Activated T-helper 1 cell treated with Interleukin-2 at 50 U/mL for 16 hours (primary cell): ENCODE results near the gene IRS2.

Source experiments
- DNase-seq: peaks from one replicate; pipeline ENCODE4 v3.0.0-alpha.2; 2020; ENCODE audit warnings: low read depth

The IRS2 gene

DNA sequence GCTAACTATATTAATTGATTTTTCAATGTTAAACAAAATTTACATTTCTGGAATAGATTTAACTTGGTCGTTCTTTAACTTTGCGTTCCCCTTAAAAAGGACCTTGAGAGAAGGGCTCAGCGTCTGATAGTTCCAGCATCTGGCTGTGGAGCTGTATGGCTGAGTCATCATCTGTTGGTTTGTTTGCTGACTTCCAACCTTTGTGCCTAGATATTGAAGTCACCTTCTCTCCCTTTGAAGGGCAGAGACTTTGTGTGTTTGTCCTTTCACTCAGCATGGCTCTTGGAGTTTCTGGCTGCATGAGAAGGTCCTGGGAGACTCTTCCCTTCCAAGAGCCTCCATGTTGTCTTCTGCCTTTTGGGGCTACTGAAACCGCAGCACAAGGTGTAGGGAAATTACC is 16.6 kb upstream of the IRS2 start:
- no peak for DNase-seq

DNA sequence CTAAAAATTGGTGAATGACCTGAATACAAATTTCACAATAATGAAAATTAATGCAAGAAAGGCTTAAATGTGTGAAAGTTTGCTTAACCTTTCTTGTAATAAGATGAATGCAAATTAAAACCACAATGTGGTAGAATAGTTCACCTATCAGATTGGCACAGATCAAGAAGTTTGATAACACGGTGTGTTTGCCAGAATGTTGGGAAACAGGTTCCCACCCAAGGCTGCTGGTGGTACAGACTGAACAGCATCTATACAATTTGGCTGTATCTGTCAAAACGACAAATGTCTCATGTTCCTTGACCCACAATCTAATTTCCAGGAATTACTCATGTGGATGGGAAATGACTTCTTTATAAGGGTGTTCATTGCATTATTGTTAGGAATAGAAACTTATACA is 8.6 kb upstream of the IRS2 start:
- DNase-seq, result no peak

DNA sequence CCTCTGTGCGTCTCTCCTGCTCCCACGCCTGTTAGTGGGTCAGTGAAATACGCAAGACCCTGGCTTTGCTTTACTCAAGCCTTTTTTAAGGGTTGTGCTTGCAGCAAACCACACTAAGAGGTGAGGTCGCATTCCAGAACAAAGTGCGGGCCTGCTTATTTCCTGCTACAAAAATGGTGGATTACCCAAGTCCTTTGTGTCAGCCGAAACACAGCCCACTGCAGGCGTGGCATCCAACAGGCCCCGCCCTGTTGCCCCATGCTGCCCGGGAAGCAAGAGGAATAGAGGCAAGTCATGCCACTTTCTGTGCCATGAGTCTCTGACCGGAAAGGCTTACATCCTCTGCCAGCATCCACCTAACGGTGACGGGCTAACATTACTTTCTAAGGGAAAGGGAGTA is 7.7 kb upstream of the IRS2 start:
- no peak for DNase-seq

DNA sequence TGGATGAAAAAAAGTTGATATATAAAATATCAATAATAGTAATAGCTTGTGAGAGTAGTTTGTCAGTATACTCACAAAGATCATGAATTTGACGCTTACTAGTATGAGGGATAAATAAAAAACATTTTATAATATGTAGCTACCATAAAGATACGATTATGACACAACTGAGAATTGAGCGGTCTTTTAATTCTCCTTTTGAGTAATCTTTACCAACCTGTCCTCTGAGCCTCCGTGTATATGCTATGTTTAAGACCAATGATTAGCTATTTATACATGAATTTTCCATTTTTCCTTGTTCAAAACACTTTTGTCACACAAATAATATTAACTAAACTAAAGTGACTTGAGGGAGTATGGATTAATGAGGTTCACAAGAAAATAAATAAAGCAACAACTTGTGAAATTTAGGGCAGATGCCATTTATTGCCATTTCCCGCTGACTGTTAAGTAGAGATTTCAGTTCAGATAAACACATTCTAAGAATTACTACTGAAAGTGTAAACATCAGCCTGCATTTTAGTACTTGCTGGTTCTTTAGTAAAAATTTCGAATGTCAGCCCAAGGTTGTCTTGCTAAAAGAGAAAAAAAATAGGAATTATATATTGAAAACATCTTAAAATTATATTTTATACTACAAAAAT is 6.2 kb upstream of the IRS2 start:
- no peak for DNase-seq

DNA sequence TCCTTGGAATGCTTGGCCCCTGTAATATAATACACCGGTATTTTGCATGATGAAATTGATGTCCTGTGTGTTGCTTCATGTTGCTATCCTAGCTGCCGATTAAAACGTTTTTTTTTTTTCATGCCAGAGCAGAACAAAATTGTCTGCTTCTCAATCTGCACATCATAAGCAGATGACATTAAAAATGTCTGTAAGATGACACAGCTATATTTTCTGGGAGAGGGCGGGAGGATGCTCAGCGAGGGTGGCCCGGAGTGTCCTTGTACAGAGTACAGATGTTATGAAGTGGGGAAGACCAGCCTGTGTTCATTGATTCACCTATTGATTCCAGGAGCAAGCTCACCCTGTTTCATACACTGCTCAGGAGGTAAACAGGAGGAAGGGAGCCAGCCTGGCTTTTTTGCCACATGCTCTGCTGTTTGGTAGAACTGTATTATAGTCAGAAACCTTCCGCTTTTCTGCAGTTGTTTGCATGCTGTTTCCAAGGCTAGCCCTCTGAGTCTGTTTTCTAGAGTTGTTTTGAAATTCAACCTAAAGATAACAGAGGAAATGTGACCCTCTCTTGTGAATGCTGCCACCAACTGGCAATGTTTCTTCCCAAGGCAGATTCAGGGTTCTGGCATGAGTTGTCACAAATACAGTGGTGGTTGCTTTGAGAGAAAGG is 4.7 kb upstream of the IRS2 start:
- DNase-seq, result no peak

- DNase-seq, result no peak
These were observed 3.7 kb upstream of the IRS2 start for GRCh38 chr13:109790086-109790485.

DNA sequence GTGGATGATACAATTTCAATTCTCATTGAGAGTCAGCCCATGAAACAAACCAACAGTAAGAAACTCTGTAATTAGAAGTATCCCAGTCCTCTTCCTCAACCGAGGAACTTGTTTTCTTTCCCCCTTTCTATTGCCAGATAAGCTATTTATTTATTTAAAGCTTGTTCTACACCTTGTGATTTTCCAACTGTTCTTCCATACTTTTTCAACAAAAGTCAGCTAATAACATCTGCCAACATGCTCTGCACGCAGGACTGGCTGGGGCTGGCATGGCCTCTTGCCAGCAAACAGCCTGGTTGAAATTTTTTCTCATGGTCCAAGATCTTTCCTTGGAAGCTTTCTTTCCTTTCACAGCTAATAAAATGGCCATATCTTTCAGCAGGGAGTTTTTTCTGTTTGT is 2.9 kb upstream of the IRS2 start:
- DNase-seq, result no peak

DNA sequence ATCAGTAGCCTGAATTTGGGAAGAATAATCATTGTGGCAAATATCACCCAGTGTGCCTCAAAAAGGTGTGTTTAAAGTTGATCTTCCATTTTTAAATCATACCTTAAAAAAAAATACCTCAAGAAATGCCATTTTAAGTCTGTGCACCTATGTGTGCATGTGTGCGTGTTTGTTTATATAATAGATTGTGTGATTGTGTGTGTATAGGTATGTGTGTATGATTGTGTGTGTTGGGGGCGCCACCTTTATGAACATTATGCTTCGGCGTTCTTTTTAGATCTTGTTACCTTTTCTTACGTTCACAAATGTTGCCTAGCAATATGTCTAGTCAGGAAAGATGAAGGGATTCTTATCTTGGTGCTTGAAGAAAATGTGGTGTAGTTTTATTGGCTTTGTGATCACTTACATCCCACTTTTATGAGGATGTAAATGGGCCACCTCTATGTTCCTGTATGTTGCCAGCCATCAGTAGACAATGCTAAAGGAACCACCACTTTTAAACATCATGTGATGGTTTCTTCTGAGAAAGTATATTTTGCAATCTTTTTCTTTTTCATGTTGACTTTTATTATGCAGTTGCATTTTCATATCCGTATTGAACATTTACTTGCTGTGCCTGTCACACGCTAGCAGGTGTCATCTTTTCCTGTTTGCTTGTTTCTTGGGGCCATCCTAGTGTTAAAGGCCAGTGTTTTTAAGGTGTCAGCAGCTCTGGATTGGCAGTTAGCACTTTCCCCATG is 2.2 kb upstream of the IRS2 start:
- no peak for DNase-seq

DNA sequence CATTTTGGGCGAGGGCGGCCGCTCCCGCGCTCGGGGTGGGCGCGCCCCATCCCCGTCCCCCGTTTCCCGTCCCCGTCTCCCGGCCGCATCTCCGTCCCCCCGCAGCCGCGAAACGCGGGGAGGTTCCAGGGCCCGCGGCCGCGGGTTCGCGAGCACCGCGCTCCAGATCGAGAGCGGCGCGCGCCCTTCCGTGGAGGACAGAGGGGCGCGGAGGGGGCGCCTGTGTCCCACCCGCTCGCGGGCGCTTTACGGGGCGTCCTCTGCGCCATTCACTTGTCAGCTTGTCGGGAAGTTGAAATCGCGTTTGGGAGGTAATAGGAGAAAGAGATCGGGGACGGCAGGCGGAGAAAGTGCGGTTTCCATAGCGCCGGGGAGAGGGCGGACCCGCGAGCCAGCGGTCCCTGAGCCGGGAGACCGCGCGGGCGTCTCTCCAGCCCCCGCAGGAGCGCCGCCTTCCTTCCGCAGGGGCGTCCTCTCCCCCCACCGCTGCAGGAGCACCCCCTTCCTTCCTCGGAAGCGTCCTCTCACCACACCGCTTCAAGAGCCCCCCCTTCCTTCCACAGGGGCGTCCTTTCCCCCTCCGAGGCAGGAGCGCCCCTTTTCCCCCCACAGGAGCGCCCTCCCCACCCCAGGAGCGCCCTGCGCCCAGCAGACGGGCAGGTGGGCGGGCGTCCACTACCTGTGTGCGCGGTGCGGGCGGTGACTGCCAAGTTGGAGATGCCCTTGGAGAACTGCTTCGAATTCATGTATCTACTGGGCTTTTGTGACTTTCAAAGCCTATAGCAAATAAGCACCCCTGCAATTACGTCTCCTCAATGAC is 962 bp upstream of the IRS2 start:
- no peak for DNase-seq

DNA sequence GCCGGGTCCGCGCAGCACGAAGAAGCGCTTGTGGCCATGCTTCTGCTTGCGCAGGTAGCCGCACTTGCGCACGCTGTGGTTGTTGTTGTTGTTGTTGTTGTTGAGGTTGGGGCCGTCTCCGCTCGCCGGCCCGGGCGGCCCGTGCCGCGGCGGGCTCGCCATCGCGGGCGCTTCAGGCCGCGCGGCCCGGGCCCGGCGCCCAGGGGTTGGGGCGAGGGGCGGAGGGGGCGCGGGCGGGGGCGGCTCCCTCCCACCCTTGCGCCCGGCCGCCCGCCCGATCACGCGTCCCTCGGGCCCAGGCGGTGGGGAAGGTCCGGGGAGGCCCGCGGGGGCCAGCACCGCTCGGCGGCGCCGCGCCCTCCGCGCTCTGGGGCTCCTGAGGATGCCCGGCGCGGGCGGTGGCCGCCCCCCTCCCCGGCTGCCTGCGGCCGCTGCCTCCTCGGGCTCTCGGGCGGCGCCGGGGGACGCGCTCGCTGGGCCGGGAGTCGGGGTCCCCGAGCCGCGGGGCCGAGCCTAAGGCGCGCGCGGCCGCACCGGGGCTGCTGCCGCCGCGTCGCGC is 412 bp downstream of the IRS2 start:
- DNase-seq, result no peak

GRCh38 chr13:109785141-109785891 is 1.1 kb downstream of the IRS2 start:
- no peak for DNase-seq

DNA sequence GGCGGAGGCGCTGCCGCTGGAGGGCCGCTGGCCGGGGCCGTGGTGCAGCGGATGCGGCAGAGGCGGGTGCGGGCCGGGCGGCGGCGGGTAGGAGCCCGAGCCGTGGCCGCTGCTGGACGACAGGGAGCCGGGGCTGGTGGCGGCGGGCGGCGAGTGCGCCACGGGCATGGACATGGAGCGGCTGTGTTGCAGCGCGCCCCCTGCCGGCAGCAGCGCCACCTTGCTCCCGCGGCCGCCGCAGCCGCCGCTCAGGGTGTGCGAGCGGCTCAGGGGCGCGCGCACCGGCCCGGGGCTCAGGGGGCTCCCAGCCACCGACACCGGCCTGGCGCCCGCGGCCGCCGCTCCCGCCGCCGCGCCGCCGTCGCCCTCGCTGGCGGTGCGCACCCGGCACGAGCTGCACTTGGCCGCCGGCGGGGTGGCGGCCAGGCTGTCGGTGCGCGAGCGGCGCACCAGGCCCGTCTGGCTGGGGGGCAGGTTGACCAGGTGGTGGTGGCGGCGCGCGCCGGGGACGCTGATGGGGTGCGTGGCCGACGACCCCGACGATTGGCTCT is 1.7 kb downstream of the IRS2 start:
- DNase-seq, result peak; percentile 52

GRCh38 chr13:109783815-109784589 is 2.4 kb downstream of the IRS2 start:
- no peak for DNase-seq

DNA sequence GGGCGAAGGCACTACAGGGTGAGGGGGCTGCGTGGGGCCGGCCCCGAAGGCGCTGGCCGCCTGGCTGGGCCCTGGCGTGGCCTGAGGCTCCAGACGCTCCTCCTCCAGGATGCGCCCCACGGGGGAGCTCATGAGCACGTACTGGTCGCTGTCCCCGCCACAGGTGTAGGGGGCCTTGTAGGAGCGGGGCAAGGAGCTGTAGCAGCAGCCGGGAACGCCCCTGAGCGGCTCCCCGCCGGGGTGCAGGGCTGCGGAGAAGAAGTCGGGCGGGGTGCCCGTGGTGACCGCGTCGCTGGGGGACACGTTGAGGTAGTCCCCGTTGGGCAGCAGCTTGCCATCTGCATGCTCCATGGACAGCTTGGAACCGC is 3.0 kb downstream of the IRS2 start:
- no peak for DNase-seq

DNA sequence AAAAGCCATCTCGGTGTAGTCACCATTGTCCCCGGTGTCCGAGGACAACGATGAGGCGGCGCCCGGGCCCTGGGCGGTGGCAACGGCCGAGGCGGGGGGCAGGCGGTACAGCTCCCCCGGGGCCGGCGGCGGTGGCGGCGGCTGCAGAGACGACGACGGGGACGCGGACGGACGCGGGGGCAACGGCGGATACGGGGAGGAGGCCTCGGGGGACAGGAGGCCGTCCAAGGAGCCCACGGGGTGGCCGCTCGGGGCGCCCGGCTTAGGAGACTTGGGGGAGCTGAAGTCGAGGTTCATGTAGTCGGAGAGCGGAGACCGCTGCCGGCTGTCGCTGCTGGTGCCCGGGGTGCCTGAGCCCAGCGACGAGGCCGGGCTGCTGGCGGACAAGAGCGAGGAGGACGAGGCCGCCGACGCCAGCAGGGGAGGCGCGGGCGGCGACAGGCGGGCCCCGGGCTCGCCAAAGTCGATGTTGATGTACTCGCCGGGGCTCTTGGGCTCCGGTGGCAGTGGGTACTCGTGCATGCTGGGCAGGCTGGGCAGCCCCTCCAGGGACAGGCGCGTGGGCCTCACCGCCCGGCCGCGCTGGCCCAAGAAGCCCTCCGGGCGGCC is 3.5 kb downstream of the IRS2 start:
- DNase-seq, result no peak

- DNase-seq, result no peak
These were observed 4.1 kb downstream of the IRS2 start for GRCh38 chr13:109782066-109782822.

GRCh38 chr13:109781384-109782065 is 4.9 kb downstream of the IRS2 start:
- DNase-seq, result no peak

DNA sequence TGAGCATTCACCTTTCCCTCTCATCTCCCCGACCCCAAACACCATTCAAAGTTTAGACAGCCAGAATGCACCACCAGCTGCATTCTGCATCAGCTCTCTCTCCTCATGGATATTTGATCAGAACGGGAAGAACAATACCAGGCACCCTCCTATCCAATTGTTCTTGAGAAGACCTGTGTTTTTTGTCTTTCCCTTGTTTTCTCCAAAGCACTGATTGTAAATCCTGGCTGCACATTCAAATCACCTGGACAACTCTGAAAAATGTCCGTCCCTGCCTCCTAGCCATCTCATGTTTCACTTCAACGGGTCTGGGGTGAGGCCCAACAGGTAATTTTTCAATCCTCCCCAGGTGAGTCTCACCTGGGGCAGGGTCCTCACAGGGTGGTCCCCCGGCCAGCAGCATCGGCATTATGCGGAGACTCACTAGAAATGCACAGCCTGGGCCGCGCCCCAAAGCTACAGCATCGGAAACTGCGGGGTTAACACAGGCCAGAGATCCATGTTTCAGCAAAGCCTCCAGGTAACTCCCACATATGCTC is 5.5 kb downstream of the IRS2 start:
- DNase-seq, result no peak
